Prostate gland (tissue), 2 donors: ENCODE measurements around the gene SHISA7. TPM values are rescaled to one million over a fixed set of nuclear protein-coding genes. Genes with fewer than 3 reads are reported as not detected.

Experiments used
- DNase-seq: peaks from one replicate; pipeline ENCODE4 v3.0.0-alpha.2; 2019; ENCODE audit warnings: low spot score
- H3K27ac ChIP-seq, 2 donors: fragments of 200-600 bp; sonication (generic); 2 replicates each; pipeline ENCODE4 v1.5.1; 2017 to 2019
- H3K27me3 ChIP-seq: fragments of 200-600 bp; sonication (generic); replicated peaks from 2 replicates; pipeline ENCODE4 v1.5.1; 2019; ENCODE audit not compliant: insufficient read depth
- H3K36me3 ChIP-seq, 2 donors: fragments of 200-600 bp; sonication (generic); 1 replicate in 1 of 2; 2 replicates in 1 of 2; pipeline versions ENCODE4 v1.5.1 to v1.8.1; 2017 to 2019
- H3K4me1 ChIP-seq: fragments of 200-600 bp; sonication (generic); replicated peaks from 2 replicates; pipeline ENCODE4 v1.5.1; 2019
- H3K4me3 ChIP-seq, 2 donors: fragments of 200-600 bp; sonication (generic); 2 replicates each; pipeline ENCODE4 v1.5.1; 2017 to 2019
- H3K9me3 ChIP-seq: fragments of 200-600 bp; sonication (generic); 2 replicates; pipeline ENCODE4 v1.5.1; 2017
- POLR2A ChIP-seq: fragments of 450-650 bp; IDR thresholded peaks from one replicate; pipeline ENCODE4 v1.6.1; 2016; ENCODE audit warnings: antibody characterized with exemption, mild to moderate bottlenecking
- POLR2AphosphoS5 ChIP-seq: sonication (generic); formaldehyde crosslinking; IDR thresholded peaks from one replicate; pipeline ENCODE4 v1.6.1; 2017; ENCODE audit warnings: antibody characterized with exemption
- WGBS: methylation state at CpG from one replicate; pipeline ENCODE4 v1.1.5; 2018; 5-methylcytosine and 5-hydroxymethylcytosine counted together
- intact Hi-C: fragments of 100-400 bp; cut with DNase I; formaldehyde crosslinking; loops from one replicate; pipeline ENCODE4 v1.14.2; 2022
- total RNA-seq, 2 donors: library from RNA; depleted of rRNA; stranded (reverse); fragments of >200 nt; gene quantifications; one replicate each; pipeline ENCODE4 v1.1.0, GENCODE V29; 2016
- TF ChIP-seq, protein P1 (sequence below), 4 experiments: fragments of 200-600 bp in 2 of 4; fragments of 450-650 bp in 2 of 4; sonication (generic) in 2 of 4; IDR thresholded peaks; 1 replicate in 3 of 4; 2 replicates in 1 of 4; pipeline ENCODE4 v1.5.1; 2016 to 2019; ENCODE audit warnings: antibody characterized with exemption in 4 of 4, mild to moderate bottlenecking in 2 of 4, moderate library complexity in 2 of 4

SHISA7 gene
- total RNA-seq, 2 donors from 2014 or later: not detected

DNA sequence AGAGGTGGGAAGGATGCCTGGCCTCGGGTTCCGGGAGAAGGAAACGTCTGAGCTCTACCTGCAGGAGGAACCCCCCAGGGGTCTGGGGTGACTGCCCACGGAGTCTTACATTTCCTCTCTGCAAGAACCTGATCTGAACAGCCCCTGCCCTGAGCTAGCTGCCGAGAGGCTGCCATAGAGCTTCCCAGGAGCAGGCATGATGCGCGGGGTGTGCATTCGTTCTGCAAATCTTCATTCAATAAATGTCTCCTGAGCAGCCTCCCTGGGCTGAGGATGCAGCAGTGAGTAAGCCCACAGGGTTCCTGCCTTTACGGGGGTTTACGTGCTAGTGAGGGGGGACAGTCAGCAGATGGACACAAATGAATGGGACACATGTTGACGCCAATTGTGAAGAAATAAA is 1.5 kb upstream of the SHISA7 start:
- H3K27ac ChIP-seq: no peak overlapping the region
- DNase-seq: no peak
- no peaks in the 10 kb centered on the region for H3K4me1 ChIP-seq
- H3K36me3 ChIP-seq: no peaks in the 10 kb centered on the region
- 37% methylated on average over 11 of the region's 11 CpGs for WGBS
- peaks cover 32% of the 10 kb centered on the region for H3K27me3 ChIP-seq
- H3K9me3 ChIP-seq: no peaks in the 10 kb centered on the region
- H3K4me3 ChIP-seq: no peak overlapping the region
- no peak for TF ChIP-seq POLR2A
- TF ChIP-seq, protein P1, sequence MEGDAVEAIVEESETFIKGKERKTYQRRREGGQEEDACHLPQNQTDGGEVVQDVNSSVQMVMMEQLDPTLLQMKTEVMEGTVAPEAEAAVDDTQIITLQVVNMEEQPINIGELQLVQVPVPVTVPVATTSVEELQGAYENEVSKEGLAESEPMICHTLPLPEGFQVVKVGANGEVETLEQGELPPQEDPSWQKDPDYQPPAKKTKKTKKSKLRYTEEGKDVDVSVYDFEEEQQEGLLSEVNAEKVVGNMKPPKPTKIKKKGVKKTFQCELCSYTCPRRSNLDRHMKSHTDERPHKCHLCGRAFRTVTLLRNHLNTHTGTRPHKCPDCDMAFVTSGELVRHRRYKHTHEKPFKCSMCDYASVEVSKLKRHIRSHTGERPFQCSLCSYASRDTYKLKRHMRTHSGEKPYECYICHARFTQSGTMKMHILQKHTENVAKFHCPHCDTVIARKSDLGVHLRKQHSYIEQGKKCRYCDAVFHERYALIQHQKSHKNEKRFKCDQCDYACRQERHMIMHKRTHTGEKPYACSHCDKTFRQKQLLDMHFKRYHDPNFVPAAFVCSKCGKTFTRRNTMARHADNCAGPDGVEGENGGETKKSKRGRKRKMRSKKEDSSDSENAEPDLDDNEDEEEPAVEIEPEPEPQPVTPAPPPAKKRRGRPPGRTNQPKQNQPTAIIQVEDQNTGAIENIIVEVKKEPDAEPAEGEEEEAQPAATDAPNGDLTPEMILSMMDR (IDR thresholded peaks at IDR 0.05): no peak
- intact Hi-C loops: no loop called here

DNA sequence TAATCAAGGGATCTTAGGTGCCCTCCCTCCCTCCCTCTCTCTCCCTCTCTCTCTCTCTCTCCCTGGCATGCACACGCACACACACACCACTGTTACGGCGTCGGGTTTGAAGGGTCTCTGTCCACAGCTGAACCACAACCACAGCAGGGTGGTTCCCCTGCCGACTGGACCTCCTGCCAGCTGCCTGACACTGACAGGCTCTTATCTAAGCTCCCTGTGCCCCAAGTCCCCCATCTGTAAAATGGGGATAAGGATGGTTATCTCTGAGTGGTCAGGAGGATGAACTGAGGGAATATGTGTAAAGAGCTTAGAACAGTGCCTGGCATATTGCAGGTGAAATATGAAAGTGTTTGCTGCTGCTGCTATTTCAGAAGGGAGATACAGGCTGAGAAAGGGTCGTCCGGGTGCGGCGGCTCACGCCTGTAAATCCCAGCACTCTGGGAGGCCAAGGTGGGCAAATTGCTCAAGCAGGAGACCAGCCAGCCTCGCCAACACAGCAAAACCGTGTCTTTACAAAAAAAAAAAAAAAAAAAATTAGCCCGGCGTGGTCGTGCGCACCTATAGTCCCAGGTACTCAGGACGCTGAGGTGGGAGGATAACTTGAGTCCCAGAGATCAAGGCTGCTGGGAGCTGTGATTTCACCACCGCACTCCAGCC is 852 bp upstream of the SHISA7 start:
- Histone ChIP-seq H3K9me3 (no peaks in the 10 kb centered on the region), H3K36me3 (no peaks in the 10 kb centered on the region), H3K4me1 (no peaks in the 10 kb centered on the region), H3K27me3 (peaks cover 36% of the 10 kb centered on the region), H3K4me3 (no peak overlapping the region), H3K27ac (no peak overlapping the region)
- TF ChIP-seq POLR2A (no peak), POLR2AphosphoS5 (no peak)
- TF ChIP-seq, protein P1 (IDR thresholded peaks at IDR 0.05): no peak
- whole genome bisulfite sequencing: 18% methylated on average over 18 of the region's 18 CpGs
- DNase-seq: no peak
- intact Hi-C loops: no loop called here

DNA sequence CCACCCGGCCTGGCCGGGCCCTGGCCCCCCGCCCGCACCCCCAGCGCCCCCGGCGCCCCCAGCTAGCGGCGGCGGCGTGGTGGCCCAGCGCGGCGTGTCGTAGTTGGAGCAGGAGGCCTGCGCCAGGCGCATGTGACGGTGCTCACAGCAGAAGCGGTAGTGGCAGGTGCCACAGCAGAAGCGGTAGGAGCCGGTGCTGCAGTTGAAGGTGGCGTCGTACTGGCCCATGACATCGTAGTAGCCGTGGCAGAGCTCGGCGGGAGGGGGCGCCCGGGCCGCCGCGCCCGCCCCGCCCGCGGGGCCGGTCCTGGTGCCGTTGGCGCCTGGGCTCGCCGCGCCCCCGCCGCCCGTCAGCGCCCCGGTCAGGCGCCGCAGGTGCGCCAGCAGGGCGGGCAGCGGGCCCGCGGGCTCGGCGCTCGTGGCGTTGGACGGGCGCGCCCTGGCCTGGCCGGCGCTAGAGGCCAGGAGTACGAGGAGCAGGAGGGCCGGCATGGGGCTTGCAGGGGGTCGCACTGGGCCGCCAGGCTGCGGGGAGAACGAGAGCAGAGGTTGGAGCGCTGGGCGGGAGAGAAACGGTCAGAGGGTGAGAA is 633 bp downstream of the SHISA7 start:
- TF ChIP-seq POLR2A: no peak
- TF ChIP-seq POLR2AphosphoS5: no peak
- TF ChIP-seq, protein P1 (IDR thresholded peaks at IDR 0.05): no peak
- no peak for DNase-seq
- H3K36me3 ChIP-seq: no peaks in the 10 kb centered on the region
- intact Hi-C loops: no loop called here
- no peaks in the 10 kb centered on the region for H3K4me1 ChIP-seq
- no peak overlapping the region for H3K4me3 ChIP-seq
- H3K27ac ChIP-seq: no peak overlapping the region
- 2% methylated on average over 23 of the region's 72 CpGs for WGBS
- no peaks in the 10 kb centered on the region for H3K9me3 ChIP-seq
- H3K27me3 ChIP-seq: peaks cover 45% of the 10 kb centered on the region

DNA sequence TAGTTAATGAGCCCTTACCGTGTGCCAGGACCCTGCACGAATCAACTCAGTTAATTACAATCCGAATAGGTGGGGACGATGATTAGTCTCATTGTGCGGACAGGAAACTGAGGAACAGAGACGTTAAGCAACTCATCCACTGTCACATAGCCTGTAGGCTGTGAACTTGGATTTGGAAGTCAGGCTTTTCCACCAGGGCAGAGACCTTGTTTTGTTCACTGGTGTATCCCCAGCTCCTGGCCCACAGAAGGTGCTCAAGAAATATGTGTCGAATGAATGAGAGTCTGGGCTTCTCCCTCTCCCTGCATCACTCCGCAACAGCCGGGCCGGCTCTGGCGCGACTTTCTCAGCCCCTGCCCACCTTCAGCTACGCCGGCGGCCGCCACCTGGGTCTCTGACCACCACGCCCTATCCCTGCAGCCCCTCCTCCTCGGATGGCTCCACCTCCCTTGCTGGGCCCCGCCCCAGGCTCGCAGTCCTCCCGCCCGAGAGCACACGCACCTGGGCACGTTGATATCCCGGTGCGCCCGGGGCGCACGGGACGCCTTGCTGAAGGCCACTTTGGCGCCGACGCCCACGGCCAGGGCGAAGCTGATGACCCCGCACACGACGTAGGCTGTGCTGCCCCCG is 1.3 kb downstream of the SHISA7 start:
- no peaks in the 10 kb centered on the region for H3K4me1 ChIP-seq
- intact Hi-C loops: no loop called here
- H3K4me3 ChIP-seq: no peak overlapping the region
- no peaks in the 10 kb centered on the region for H3K9me3 ChIP-seq
- no peak for DNase-seq
- TF ChIP-seq POLR2AphosphoS5 (no peak), POLR2A (no peak)
- TF ChIP-seq, protein P1 (IDR thresholded peaks at IDR 0.05): no peak
- peaks cover 45% of the 10 kb centered on the region for H3K27me3 ChIP-seq
- no peaks in the 10 kb centered on the region for H3K36me3 ChIP-seq
- H3K27ac ChIP-seq: no peak overlapping the region
- WGBS: 3% methylated on average over 31 of the region's 39 CpGs

DNA sequence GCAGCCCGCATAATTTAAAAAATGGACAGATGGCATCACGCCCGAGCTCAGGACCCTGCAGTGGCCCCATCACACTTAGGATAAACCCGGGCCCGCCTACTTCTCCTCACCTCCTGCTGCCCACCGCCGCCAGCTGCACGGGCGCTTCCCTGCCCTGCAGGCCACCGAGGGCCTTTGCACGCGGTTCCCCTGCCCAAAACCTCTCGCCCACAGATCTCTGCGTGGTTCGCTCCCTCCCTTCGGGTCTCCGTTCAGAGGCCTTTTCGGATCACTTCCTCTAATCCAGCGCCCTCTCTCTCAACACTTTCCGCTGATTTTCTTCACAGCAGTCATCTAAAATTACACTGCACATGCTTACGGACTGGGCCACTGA is 1.8 kb downstream of the SHISA7 start:
- no peak for DNase-seq
- TF ChIP-seq, protein P1 (IDR thresholded peaks at IDR 0.05): no peak
- no peak for TF ChIP-seq POLR2A
- no peak for TF ChIP-seq POLR2AphosphoS5
- H3K27me3 ChIP-seq: peaks cover 45% of the 10 kb centered on the region
- no peaks in the 10 kb centered on the region for H3K36me3 ChIP-seq
- H3K4me3 ChIP-seq: no peak overlapping the region
- no peaks in the 10 kb centered on the region for H3K4me1 ChIP-seq
- H3K27ac ChIP-seq: no peak overlapping the region
- WGBS: 7% methylated on average over 21 of the region's 21 CpGs
- no peaks in the 10 kb centered on the region for H3K9me3 ChIP-seq
- intact Hi-C loops: no loop called here
